Posterior cingulate gyrus (tissue), 11 donors: Measurements from ENCODE around the gene CDK5.

Experiments used
- DNase-seq, 10 donors: peaks; one replicate each; pipeline versions ENCODE4 v3.0.0 to v3.0.0-alpha.2; 2020 to 2021; ENCODE audit warnings: mixed read lengths in 3 of 10
- intact Hi-C: fragments of 100-400 bp; cut with DNase I; formaldehyde crosslinking; loops from one replicate; pipeline ENCODE4 v1.15.1; 2023

CDK5 gene

GRCh38 chr7:151057506-151057988 is at the start of gene CDK5:
Gene CDK5, minus strand, starts transcription at chr7:151057897. Its CDS starts 49 bp downstream, at chr7:151057848.
- intact Hi-C loops, result no loop called here
- DNase-seq, result peak in 1 of 10 donors; percentile 81

DNA sequence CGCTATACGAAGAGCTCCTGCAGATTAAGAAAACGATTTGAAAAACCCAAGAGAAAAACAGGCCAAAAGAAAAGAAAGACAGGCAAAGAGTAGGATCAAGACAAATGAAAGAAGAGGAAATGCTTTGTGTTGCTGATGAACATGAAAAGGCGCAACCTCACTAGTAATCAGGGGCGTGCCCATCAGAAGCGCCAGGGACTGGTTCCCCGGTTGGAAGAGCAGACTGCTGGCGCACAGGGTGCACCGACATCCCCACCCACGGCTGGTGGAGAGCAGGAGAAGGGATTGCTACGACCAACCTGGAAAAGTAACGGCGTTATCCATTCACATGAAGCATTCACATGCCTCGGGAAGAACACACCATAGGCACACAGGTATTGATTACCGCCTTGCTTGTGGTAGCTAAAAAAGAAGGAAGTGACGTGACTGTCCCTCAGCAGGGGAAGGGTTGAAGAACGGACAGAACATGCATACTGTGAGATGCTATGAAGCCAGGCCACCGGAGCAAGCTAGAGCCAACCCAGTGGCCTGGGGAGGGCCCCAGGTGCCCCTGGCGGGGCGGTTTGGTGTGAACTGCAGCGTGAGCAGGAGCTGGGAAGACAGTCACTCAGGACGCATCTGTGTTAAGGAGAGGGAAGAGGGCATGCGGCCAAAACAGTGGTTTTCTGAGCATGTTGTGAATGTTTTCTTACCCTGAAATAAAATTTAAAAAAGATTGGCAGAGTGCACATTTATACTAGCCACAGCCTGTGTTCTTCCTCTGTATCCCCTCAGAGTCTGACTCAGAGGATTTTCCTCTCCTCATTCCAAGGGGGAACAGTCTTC is 46.9 kb upstream of the CDK5 start:
- peak in 1 of 10 donors; percentile 88 for DNase-seq
- intact Hi-C loops, result no loop called here

DNA sequence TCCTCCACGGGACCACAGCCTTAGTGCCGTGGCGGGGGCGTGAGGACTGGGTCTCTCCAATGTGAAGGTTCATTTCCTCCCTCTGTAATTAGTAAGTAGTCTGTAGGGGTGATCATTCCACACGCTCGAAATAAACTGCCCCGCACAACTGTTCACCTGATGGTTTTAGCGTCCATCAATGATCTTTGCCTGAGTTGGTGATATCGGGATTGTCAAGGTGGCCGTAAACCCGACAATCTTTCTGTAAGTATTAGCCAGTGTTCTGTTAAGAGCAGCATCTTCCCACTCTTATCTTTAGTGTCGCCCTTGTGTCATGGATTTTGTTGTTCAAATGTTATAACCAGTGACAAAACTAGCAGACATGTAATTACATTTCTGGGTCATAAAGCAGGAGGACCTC is 46.3 kb upstream of the CDK5 start:
- DNase-seq, result no peak
- intact Hi-C loops, result no loop called here

- no peak for DNase-seq
- intact Hi-C loops, result no loop called here
These were observed 45.3 kb upstream of the CDK5 start for GRCh38 chr7:151102991-151103390.

DNA sequence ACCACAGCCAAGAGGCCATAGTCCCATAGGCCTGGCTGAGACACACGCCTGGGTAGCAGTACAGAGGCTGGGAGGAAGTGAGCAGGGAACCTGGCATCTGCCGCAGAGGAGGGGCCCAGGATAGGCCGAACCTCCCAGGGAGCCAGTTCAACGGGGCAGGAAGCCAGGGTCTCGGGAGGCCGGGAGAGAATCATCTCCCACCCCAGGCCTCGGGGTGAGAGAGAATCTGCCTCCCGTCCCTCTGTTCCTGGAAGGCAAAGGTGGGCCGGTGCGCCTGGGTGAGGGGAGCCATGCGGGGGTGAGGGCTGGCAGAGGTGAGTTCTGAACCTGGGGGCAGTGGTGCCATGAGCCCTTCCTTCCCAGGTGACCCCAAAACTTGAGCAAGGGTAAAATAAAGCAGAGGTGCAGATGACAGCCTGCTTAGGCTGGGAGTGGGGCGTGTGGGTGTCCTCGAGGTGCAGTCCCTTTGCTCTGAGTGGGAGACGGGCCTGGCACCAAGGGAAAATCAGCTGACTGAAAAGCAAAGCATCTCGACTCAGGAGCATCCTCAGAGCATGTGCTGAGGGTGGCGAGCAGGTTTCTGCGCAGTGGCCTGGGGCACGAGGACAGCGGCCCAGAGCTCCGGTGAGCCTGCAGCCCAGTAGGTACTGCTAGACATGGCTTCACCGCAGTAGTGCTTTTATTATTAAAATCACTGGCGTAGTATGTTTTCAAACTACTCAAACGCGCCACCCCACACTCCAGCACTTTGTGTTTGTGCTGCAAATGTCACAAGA is 44.1 kb upstream of the CDK5 start:
- DNase-seq, result no peak
- intact Hi-C loops, result no loop called here

GRCh38 chr7:151100921-151101320 is 43.2 kb upstream of the CDK5 start:
- intact Hi-C loops, result no loop called here

DNA sequence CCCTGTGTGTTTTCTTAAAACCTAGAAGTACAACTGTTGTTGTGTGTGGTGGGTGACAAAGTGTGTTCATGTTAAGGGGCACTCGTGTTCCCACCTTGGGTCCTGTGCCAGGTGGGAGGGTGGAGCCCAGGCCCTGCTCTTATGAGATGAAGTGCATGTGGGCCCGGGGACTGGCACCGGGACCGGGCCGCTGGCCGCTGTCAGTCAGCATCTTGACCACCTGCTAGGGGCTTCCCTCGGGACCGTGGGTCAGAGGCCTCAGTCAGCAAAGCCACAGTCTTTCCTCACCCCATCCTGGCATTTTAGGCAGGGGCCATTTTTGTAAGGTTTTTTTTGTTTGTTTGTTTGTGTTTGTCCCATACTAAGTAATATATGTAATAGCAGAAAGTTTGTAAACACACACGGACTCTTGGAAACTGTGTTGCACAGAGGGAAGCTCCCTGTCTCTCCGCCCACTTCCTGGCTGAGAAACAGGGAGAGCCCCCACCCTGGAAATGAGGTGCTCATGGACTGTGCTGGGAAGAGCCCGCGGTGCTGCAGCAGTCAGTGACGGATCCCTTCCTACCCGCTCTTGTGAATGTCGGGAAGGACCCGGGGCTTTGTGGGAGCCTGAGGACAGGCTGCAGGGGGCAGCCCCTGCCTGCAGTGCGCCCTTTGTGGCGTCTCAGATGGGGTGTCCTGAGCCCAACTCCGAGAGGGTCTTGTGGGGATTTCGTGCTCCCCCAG is 42.0 kb upstream of the CDK5 start:
- intact Hi-C loops, result no loop called here
- DNase-seq, result no peak

More at GRCh38 chr7:151100921-151101320, 43.2 kb upstream of the CDK5 start:
- DNase-seq, result no peak

DNA sequence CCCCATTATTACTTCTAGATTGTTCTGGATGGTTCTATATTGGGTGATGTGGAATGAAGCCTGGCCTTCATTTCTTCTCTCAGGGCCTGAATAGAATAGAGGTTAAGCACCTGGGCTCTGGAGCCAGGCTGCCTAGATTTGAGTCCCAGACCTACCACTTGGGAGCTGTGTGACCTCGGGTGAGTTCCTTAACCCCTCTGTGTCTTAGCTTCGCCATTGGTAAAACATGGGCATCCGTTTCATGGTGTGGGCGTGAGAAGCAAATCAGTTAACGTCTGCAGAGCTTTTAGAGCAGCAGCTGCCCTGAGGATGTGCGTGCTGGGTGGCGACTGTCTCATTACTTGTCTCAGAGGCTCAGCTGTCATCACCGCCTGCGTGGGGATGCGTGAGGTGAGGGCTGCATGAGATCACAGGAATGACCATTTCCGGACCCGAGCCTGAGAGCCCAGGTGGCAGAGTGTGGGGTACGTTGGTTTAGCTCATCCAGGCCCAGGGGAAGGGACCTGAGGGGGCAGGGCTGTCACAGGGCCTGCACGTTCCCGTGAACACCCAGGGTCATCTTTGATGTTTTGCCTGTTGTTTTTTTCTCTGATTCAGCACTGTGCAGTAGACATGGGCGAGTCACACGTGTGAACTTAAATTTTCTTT is 38.3 kb upstream of the CDK5 start:
- intact Hi-C loops, result no loop called here
- DNase-seq, result peak in 1 of 10 donors; percentile 89

- DNase-seq, result peak in 1 of 10 donors; percentile 87
- intact Hi-C loops, result no loop called here
These were observed 37.6 kb upstream of the CDK5 start for GRCh38 chr7:151095123-151095797.

DNA sequence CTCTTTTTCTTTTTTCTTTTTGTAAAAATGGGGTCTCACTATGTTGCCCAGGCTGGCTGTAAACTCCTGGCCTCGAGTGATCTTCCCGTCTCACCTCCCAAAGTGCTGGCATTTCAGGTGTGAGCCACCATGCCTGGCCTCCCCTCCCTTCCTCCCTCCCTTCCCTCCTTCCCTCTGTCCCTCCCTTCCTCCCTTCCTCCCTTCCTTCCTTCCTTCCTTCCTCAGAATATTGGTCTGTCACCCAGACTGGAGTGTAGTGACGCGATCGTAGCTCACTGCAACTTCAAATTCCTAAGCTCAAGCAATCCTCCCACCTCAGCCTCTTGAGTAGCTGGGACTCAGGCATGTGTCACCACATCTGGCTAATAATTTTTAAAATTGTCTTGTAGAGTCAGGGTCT is 37.0 kb upstream of the CDK5 start:
- DNase-seq, result no peak
- intact Hi-C loops, result no loop called here

DNA sequence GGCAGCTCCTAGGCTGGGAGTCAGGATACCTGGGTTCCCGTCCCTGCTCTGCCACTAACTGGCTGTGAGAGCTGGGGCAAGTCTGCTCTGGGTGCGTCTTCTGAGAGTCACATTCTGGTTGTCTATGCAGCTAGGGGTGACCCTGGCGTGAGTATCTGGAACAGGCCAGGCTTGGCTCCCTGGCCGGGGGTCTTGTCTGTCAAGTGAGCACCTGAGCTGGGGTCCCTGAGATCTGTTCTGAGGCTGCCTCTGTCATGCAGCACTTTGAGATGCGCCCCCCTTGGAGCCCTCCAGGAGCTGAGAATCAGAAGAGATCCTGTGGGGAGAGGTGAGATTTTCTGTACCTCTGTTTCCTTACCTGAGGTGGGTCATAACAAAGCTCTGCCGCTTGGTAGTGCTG is 36.1 kb upstream of the CDK5 start:
- intact Hi-C loops, result no loop called here
- no peak for DNase-seq

- no peak for DNase-seq
- intact Hi-C loops, result no loop called here
These were observed 34.3 kb upstream of the CDK5 start for GRCh38 chr7:151091988-151092387.

GRCh38 chr7:151091431-151091830 is 33.7 kb upstream of the CDK5 start:
- intact Hi-C loops, result no loop called here
- DNase-seq, result no peak

- intact Hi-C loops, result no loop called here
- DNase-seq, result no peak
These were observed 33.3 kb upstream of the CDK5 start for GRCh38 chr7:151091003-151091402.

DNA sequence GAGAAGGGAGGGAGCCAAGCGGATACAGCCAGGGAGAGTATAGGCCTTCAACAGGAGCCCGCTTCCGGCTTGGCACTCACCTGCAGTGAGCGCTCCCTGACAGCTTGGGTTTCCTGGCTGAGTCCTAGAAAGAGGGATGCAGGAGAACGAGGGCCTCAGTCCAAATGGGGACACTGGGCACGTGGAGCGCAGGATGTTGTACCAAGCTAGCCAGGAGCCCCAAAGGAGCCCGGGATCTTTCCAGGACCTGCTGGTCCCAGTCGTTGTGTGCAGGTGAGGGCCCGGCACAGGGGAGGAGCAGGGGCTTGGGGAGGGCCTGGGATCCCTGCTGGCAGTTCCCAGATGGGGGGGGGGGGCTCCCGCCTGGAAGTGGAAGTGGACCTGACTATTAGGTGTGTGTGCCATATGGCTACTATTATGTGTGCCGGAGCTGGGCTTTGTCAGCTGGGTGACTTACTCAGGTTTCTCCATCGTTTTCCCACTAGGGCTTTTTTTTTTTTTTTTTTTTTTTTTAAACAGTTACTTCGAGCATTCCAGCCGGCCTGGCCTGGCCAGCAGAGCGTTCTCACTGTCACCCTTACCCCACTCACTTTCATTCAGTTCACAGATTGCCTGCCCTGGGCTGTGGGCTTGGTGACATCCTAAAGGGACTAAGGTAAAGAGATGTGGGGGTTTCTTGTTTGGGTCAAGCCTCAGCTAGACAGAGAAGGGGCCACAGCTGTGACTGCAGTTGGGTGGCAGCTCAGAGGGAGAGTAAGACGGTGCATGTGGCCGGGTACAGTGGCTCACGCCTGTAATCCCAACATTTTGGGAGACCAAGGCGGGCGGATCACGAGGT is 32.4 kb upstream of the CDK5 start:
- intact Hi-C loops, result no loop called here
- DNase-seq, result peak in 1 of 10 donors; percentile 85

GRCh38 chr7:151088856-151089699 is 31.4 kb upstream of the CDK5 start:
- DNase-seq, result peak in 3 of 10 donors; percentile 36 to 89 (median 87)
- intact Hi-C loops, result no loop called here

GRCh38 chr7:151088019-151088855 is 30.5 kb upstream of the CDK5 start:
- intact Hi-C loops, result no loop called here
- DNase-seq, result no peak
